ENCODE data around the gene ABCD4.

ABCD4 gene

GRCh38 chr14:74238974-74239847 is 63.5 kb downstream of the ABCD4 start, which contains the start of gene VSX2:
TSS of gene VSX2 (plus strand) at chr14:74239449. CDS start at chr14:74239562, 113 bp downstream.
- H3K4me3 Mint-ChIP-seq: peak within 1 kb of the TSS; percentile 69 to 79
- ATAC-seq: no peak
- no peaks in the 10 kb centered on the region for H3K9me3 Mint-ChIP-seq
- no peak within 1 kb of the TSS for H3K27ac Mint-ChIP-seq
- peaks cover 91% of the 10 kb centered on the region for H3K27me3 Mint-ChIP-seq
- no peak for DNase-seq
- peaks cover 33% of the 10 kb centered on the region for H3K4me1 Mint-ChIP-seq

- DNase-seq: no peak
- Mint-ChIP-seq H3K4me1 (peaks cover 25% of the 10 kb centered on the region), H3K27me3 (peaks cover 79% of the 10 kb centered on the region), H3K9me3 (peaks cover 0 to 2% of the 10 kb centered on the region in 2 donors), H3K27ac (no peak overlapping the region), H3K4me3 (no peak overlapping the region)
- no peak for ATAC-seq
Observed at GRCh38 chr14:74237441-74237840, 65.3 kb downstream of the ABCD4 start.
